GM21619 (cell line): Measurements from ENCODE around the gene RDH5.

Source experiments
- ATAC-seq: cut with Tn5 transposase; IDR thresholded peaks from one replicate; pipeline ENCODE4 v1.9.1; 2021; ENCODE audit not compliant: unreplicated experiment

Gene RDH5

GRCh38 chr12:55711786-55712553 is 8.2 kb upstream of the RDH5 start:
- no peak for ATAC-seq

- no peak for ATAC-seq
These were observed 7.3 kb upstream of the RDH5 start for GRCh38 chr12:55712700-55713415.

- no peak for ATAC-seq
These were observed 6.5 kb upstream of the RDH5 start for GRCh38 chr12:55713721-55714120.

- no peak for ATAC-seq
These were observed 4.9 kb upstream of the RDH5 start for GRCh38 chr12:55715169-55715764.

GRCh38 chr12:55715833-55716581 is 4.2 kb upstream of the RDH5 start, which contains the start of gene BLOC1S1:
Gene BLOC1S1, plus strand, starts transcription at chr12:55716046. Its CDS starts 6 bp downstream, at chr12:55716052.
- peak; percentile 91 for ATAC-seq

- peak; percentile 28 for ATAC-seq
These were observed 3.6 kb upstream of the RDH5 start for GRCh38 chr12:55716582-55716957.

- no peak for ATAC-seq
These were observed 2.9 kb upstream of the RDH5 start for GRCh38 chr12:55717011-55718007.

- ATAC-seq, result no peak
These were observed 2.2 kb upstream of the RDH5 start for GRCh38 chr12:55718015-55718414.

- ATAC-seq, result no peak
These were observed 1.4 kb upstream of the RDH5 start for GRCh38 chr12:55718624-55719275.

- no peak for ATAC-seq
These were observed 822 bp upstream of the RDH5 start for GRCh38 chr12:55719371-55719770.

- ATAC-seq, result no peak
These were observed 776 bp downstream of the RDH5 start for GRCh38 chr12:55720894-55721444.

GRCh38 chr12:55721601-55722213 is 1.5 kb downstream of the RDH5 start:
- ATAC-seq, result no peak

GRCh38 chr12:55722948-55723347 is 2.8 kb downstream of the RDH5 start:
- no peak for ATAC-seq

GRCh38 chr12:55723516-55724225 is 3.5 kb downstream of the RDH5 start:
- no peak for ATAC-seq

- ATAC-seq, result no peak
These were observed 4.2 kb downstream of the RDH5 start for GRCh38 chr12:55724226-55724939.

- no peak for ATAC-seq
These were observed 4.7 kb downstream of the RDH5 start for GRCh38 chr12:55724940-55725309.

GRCh38 chr12:55725556-55725955 is 5.4 kb downstream of the RDH5 start:
- no peak for ATAC-seq

GRCh38 chr12:55726971-55727370 is 6.8 kb downstream of the RDH5 start:
- no peak for ATAC-seq
